Activated naive CD4-positive, alpha-beta T cell treated with anti-CD3 and anti-CD28 coated beads, Interleukin-2, amount 50 U/mL, for 16 hours (primary cell): ENCODE results near the gene LHX3.

Experiments used
- DNase-seq: peaks from one replicate; pipeline ENCODE4 v3.0.0-alpha.2; 2020

LHX3 gene

DNA sequence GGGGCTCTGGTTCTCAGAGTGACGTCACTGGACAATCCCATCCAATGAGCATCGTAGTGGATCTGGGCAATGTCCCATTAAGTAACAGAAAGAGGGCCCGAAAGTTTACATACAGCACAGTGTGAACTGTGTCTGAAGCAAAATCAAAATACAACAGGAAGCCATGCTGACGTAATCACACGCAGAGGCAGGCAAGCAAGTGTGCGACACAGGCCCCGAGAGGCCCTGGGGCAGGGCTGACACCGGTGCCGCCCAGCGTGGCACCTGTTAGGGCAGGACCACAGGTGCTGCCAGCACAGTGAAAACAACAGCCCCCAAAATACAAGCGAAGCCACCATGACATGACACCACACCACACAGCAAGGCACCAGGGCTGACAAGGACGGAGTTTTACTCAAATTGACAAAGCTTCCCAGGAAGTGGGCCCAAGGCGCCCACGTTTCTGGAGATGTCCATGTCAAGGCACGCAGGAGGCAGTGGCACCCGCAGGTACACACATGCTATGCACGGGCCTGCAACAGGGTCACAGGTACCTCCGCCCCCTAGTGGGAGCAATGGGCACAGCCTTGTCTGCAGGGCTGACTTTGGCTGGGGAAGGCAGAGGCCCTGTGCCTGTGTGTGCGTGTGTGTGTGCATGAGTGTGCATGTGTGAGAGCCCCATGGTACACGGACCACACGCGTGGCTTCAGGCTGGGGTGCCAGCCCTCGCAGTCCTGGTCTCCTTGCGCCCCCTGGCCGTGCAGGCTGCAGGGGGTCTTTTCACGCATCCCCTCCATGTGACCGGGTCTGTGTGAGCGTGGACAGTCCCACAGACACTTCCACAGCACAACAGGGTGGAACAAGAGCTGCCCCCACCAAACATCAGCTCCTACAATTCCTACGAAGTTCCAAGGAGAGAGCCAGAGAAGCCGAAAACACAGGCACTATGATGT is 21.1 kb upstream of the LHX3 start:
- DNase-seq = peak; percentile 71

DNA sequence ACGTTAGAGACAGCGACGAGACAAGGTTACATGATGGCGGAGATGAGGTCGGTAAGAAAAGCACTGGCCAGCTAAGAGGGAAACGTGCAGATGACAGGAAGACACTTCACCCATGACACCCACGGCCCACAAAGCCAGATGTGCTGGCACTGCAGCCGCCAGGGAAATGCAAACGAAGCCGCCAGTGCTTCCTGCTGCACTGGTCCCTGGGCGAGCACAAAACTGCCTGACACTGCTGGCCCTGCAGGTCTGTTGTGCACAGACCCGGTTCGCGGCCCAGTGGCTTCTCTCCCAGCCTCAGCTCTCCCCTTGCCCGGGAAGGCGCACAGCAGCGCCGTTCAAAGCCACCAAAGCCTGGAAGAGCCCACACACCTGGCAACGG is 20.4 kb upstream of the LHX3 start:
- no peak for DNase-seq

DNA sequence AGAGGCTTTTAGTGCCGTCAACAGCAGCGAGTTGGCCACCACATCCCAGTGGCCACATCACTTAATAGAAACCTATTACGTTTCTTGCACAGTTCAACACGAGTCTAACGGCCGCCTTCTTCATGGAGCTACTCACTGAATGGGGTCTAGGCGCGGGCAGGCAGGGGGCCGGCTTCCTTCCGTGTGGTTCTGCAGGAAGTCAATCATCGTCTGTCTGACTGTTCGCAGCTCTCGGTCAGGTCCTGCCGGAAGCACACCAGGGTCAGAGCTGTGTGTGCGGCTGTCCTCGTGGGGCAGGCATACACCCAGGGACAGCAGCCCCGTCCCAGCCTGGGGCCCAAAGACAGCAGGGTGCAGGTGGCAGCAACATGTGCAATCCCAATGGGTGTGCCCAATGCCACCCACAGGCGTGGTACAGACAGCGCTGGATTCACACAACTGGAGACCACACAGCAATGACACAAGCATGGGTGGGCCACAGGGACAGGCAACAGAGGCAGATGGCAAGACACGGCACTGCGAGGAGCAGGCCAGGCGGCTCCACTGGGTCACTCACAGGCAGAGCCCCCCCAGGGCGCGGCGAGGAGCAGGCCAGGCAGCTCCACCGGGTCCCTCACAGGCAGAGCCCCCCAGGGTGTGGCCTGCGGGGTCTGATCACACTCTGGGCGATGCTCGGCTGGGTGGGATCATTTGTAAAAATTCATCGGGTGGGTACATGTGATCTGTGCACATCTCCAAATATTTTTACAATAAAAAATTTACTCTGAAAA is 19.1 kb upstream of the LHX3 start:
- DNase-seq = no peak

DNA sequence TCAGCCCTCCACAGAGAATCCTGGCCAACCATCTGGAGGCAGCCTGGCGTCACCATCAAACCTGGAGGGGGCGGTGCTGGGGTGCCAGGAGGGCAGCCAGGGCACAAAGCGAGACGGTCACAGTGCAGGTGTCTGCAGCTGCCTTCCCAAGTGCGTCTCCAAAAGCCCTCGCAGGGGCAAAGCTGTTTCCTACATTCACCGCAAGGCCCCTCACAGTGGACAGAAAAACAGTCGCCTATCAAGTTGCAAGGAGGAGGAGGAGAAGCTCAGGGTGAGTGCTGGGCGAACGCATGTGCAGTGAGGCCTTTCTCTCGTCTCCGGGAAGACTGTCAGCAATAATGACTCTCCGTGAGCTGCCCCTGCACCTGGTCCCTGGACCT is 18.0 kb upstream of the LHX3 start:
- DNase-seq = no peak

DNA sequence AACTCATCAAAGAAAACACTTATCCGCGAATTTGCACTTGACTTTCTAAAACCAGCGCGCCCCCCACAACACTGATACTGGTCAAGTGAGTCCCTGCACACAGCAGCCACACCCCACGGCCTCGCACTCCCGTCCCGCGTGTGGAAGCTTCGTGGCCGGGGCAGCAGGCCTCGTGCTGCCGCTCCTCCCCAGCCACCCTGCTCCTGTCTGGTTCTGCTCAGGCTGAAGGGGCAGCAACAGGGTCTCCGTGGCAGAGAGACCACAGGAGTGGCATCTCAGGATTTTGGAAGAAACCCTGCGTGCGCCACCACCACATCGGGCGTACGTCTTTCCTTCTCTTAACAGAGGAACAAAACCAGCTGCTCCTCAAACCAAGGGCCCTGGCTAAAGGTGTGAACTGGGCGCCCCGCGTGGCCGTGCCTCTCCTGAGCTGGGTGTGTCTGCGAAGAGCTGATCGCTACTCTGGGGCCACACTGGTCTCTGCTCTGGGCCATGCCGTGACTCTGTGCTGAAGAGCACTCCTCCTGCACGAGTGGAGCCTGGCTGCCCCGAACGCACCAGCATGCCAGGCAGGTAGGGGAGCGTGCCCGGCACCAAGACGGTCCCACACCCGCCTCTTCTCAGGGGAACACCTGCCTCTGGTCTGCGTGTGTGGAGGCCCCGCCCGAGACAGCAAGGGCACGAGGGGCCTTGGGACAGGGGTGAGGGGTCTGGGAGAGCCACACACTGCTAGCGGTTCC is 17.4 kb upstream of the LHX3 start:
- DNase-seq = no peak

DNA sequence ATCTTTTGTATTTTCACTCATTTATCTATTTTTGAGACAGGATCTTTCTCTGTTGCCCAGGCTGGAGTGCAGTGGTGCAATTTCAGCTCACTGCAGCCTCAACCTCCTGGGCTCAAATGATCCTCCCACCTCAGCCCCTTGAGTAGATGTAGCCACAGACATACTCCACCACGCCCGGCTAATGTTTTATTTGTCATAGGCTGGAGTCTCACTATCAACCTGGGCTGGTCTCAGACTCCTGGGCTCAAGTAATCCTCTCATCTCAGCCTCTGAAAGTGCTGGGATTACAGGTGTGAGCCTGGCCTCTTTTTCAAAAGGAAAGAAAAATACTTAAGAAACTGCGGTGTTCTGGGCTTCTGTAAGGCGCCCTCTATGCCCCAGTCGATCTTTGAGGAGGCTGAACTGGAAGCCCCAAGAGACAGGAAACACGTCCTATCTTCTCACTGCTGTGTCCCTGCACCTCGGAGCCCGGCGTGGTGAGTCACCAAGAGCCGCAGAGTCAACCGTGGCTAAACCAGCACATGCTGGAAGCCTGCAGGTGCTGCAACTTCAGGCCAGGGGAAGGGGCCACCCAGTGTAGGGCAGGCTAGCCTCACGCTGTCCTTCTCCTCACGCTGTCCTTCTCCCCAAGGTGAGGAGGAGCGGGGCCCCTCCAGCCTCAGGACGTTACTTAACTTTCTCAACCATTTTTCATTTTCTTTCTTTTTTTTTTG is 15.2 kb upstream of the LHX3 start:
- no peak for DNase-seq

DNA sequence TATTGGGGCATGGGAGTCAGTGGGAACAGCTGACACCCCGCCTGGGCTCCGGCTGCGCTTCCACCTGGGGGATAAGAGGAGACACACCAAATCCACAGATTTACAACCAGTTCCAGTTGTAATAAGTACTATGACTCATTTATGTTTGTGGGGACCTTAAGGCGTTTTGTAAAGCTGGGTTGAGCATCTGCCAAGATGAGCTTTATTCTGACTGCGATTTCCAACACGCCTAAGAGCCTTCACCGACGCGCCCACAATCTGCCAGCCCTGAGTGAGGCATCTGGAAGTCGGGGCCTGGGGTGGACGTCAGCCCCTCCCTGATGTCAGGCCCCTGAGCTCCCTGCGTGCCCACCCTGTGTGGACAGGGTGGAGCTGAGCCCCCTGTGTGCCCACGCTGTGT is 14.3 kb upstream of the LHX3 start:
- DNase-seq = no peak

DNA sequence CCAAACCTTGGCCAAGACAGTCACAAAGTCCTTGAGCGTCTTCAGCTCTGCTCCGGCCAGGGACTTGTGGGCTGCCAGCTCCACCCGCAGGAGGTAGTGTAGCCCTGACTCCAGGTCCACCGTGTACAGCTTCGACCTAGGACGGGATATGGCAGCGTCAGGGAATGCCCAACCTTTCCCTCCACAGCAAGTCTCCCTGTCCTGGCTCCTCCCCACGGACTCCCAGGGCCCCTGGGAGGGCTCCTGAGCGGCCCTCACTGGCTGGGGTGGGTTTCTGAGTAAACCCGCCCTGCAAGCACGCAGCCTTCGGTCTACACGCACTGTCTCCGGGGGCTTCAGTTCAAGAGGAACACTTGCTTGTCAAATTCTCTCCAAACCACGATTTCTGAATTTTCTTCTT is 13.7 kb upstream of the LHX3 start:
- DNase-seq = no peak

DNA sequence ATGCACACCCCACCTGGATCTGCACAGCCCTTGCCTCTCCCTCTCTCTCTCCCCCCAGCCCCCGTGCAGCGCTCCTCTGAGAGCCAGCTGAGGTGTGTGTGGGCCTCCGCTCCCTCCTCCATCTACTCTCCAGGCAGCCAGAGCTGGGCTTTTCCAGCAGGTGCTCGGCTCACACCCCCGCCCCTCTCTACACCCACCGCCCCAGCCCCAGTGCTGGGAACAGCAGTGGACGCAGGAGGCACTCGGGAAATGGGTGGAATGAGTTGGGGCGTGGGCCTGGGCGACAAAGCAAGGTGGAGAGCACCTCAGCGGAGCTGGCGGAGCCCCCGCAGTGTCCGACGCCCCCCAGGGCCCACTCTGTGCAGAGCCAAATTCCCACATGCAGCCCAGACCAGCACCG is 13.3 kb upstream of the LHX3 start:
- DNase-seq = no peak

DNA sequence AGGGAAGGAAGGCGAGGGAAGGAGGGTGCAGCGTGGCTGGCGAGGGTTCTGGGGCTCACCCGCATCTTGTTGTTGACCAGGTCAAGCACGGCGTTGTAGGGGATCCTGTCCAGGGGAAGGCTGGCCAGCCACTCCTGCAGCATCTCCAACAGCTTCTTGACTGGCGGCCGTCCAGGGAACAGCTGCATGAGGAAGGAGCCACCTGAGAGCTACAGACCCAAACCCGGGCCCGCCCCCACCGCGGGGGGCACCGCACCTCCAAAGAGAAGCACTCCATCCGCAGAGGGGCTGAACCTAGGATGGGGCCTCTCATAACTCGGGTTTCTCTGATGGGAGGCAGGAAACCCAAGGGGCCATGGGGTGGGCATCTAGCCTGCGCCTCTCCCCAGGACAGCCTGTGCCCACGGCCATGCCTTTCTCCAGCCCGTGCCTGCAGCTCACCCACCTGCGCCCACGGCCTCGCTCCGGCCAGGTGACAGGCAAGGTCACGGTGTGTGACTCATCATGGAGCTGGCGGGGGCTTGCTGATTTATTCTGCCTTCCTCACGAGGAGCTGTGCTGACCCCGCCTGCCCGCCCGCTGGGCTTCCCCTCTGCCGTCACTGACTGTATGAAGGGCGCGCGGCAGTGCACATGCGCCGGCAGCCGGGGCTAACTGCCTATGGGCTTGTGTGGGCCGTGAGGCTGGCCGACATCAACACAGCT is 11.8 kb upstream of the LHX3 start:
- DNase-seq = no peak

DNA sequence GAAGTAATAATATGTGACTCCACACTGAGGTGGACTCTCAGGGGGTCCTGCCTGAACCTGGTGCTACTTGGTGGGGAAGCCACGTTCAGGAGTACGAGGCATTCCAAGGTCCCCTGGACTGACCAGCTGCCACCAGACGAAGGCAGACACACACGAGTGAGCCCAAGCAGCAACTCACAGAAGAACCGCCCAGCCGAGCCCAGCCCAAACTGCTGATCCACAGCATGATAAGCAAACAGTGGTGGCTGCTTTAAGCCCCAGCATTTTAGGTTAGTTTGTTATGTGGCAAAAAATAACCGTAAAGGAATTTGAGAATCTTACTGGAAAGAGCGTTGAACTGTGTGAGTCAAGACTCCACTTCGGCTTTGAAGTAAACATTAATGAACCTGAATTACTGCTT is 8.8 kb upstream of the LHX3 start:
- DNase-seq = no peak

DNA sequence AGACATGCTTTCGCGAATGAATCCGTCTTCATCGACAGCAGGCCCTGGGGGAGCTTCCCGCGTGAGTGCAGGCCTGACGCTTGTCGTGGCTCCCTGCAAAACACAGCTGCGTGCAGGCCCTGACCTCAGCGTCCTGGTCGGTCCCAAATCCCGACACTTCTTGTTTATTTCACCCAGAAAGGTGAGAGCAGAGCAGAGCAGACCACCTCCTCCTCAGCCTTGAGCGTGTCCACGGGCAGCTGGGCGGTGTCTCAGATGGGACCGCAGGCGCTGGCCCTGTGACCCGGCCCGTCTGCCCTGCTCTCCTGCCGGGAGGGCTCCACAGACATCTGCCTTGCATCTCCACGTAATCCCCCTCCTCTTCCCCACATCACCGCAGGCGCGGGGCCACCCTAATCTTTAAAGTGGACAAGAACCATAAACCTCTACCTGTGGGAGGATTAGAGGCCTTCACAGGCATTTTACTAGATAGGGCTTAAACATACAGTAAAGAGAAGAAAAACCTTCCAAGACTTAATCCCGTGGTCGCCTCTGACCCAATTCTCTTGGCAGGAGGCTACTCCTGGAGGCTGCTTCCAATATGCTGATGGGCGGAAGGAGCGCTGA is 7.5 kb upstream of the LHX3 start:
- DNase-seq = no peak

DNA sequence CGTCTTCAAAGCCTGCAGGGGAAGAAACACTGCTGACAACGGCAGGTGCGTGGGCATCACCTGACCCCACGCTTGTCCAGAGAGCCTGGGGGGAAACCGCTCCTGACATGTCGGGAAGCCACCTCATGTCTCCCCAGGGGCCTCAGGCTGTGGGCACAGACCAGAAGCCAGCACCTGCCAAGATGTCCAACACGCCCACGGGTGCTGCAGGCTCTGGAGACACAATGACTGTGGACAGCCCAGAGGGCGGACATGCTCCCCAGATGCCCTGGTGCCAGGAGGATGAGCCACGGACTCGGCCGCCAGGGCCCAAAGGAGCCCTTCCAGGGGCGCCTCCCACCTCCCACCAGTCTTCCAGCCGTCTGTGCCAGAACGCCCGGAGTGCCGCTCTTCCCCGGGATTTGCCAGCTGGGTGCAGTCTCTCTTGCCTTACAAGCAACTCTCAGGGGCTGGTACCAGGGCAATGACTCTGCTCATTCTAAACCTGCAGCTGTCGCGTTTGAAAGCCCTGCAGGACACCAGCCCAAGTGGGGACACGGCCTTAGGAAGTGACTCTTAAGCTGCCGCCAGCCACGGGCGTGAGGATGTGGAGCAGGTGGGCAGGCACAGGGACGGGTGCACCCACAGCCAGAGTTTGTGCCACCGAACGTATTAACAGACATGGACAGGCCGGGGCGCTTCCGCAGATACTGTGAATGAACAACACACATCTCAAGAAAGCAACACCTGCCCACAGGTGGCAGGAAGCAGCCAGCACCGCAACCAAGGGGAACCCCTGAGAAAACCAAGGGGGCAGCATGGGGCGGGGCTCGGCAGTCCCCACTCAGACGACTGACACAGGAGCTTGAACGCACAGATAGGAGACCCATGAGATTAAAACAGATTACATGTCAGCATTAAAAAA is 6.8 kb upstream of the LHX3 start:
- DNase-seq = no peak

DNA sequence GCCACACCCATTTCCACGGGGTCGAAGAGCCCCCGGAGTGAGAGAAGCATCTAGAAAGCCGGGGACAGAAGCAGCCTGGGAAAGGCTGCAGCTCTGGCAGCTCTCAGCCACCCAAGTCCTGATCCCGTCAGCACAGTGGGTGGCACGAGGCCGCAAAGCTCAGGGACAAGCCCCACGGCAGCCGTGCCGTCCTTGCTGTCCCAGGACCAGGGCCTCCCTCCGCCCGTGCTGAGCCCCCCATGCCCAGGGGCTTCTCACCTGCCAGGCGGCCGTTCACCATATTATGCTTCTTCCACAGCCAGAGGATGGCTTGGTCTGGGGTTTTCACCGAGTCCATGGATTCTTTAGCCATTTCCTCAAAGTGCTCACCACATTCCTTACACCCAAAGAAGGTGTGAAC is 6.1 kb upstream of the LHX3 start:
- DNase-seq = no peak

DNA sequence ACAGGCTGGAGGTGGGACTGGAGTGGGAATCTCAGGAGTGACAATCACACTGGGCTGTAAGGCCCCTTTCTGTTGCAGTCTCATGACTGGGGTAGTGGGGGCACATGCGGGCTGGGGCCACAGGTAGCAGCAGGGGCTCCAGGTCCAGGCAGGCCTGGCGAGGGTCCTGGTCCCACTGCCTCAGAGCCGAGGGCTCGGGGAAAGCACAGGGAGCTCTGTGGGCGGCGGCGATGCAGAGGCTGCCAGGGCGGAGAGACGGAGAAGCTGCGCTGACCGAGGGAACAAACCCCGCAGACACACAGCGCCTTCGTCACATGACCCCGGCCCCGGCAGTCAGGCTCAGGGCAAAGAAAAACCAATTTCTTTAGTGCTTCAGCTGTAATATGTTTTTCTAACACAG is 5.3 kb upstream of the LHX3 start:
- DNase-seq = no peak

DNA sequence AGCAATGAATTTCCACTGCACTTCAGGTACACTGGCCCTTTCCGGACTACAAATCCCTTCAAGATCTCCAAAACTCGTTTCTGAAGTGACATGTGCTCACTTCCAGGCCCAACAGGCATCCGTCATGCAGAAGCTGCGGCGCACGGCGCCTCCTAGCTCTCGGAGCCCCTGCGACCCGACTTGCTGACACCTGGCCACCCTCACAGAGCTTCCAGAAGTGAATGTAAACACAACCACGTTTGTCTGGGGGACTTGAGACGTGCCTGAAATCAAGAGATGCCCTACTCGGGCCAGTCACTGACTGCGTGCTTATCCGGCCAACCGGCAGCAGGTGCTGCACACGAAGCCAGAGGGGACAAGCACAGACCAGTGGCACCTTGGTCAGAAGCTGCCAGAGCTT is 4.9 kb upstream of the LHX3 start:
- DNase-seq = no peak

DNA sequence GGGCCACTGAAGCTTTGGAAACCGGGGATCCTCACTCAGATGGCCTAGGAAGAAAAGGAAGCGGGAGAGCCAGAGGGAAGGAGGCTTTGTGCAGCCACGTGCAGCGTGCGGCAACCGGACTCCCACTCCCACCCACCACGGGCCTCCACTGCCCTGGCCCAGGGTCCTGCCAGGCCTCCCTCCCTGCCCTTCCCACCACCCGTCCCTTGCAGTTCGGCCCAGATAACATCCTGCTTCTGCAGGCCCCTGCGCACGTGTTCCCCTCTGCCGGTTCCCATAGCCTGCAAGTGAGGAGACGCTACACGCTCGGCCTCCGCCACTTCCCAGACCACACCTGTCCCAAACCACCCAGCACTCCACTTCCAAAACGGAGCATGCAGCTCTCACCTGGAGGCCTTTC is 4.3 kb upstream of the LHX3 start:
- DNase-seq = no peak

DNA sequence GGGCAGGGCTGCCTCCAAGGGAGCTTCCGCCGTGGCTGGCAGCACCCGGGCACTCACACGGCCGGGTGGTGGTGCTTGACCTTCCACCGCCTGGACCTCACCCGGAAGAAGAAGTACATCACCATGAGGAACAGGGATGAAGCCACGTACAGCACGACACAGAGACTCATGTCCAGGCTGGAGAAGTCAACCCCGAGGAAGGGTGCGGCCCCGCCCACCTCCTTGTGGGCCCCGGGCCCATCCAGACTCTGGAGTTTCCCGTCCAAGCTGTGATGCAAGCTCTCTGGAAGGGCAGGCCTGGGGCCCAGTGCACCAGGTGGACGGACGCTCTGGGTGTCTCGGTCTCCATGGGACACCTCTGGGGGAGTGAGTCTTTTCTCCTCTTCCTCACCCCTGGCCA is 3.7 kb upstream of the LHX3 start:
- no peak for DNase-seq

DNA sequence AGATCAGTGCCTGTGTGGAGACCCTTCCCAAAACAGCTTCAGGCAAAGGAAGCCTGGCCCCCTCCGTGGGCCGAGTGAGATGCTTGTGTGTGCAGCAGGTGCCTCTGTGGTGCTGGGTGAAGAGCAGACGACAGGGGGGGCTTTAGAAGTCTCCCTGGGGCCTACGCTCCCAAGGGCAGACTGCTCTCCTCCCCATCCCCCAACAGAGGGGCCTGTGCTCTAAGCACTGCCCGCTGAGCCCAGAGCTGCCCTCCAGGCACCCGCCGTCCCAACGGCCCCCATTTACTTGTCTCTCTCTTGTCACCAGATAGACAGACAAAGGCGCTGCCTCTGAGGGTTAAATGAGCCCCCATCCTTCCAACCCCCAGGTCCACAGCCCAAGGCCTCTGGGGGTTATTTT is 2.7 kb upstream of the LHX3 start:
- DNase-seq = no peak

DNA sequence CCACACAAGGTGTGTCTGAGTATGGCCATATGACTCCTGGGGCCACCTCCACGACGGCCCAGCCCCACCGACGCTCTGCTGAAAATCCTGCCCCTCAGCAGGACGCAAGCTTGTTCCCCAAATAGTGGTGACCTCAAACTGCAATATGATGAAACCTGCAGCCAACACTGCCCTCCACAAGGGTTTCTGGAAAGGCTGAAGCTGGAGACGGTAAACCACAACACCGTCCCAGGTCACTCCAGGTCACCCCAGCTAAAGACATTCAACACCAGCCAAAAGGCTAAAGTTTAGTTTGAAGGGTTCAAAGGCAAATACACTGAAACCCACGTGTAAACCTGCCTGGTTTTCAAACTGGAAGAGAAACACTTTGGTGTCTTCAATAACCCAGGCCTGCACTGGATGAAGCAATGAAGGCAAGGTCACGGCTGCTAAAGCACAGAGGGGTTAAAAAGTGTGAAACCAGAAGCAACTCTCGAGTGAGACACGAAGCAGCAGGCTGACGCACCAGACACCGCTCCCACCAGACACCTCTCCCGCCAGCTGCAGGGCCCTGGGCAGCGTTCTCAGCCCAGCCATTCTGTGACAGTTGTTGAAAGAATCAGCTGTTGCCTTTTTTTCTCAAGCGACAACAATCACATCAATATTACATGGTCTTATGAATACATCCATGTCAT is 1.8 kb upstream of the LHX3 start:
- DNase-seq = no peak

DNA sequence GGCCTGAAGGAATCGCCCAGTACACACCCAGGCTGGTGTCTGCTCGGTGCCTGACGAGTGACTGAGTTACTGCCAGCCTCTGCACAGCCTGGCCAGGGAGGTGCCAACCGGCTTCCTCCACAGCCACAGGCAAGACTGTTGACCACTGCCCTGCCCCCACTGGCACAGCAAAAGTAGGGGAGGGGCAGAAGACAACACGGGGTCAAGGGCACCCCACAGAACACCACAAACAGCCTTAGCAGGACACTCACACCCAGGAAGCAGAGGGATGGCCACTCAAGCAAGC is 722 bp upstream of the LHX3 start:
- DNase-seq = no peak
